ENCODE data around the gene CAMTA1. TPM values are rescaled to one million over a fixed set of nuclear protein-coding genes. Genes with fewer than 3 reads are reported as not detected.
A peak's percentile ranks its signal among the peaks of the same experiment; 100 is the strongest.

Gene CAMTA1
- total and polyA plus RNA-seq, 4 donors: 48.1 to 140 (median 52.3) TPM

DNA sequence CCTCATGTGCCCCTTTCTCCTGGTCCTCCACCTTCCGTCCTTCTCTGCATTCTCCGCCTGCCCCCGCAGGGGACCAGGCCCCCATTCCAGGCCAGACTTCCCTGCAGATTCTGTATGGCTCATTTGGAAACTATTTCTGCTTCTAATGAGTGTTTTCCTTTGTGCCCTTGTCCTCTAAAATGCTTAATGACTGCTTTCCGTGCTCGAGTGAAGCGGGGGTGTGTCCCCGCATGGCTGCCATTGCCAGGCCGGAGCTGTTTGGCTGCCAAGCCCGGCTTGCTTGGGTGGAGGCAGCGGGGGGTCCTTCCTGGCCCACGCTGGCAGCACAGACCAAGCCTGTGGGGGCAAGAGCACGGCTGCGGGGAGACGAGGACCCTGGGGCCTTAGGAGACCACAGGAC is 686.6 kb downstream of the CAMTA1 start:
- no peaks in the 10 kb centered on the region for H3K9me3 ChIP-seq (ENCODE audit: control insufficient read depth in 4 of 4, insufficient read depth in 3 of 4, low read length in 3 of 4)
- H3K27me3 ChIP-seq (ENCODE audit: control insufficient read depth in 3 of 3, insufficient read depth in 3 of 3, low read length in 2 of 3): no peaks in the 10 kb centered on the region
- no peak for TF ChIP-seq CTCF (IDR thresholded peaks at IDR 0.05; ENCODE audit: control extremely low read depth, extremely low read depth)
- H3K36me3 ChIP-seq (ENCODE audit: control insufficient read depth in 4 of 4, insufficient read depth in 4 of 4, low read length in 4 of 4): no peaks in the 10 kb centered on the region
- peak in 1 of 3 donors; percentile 47 for DNase-seq
- no peak overlapping the region for H3K4me3 ChIP-seq
- H3K27ac ChIP-seq (ENCODE audit: low read depth in 1 of 2, low read length in 1 of 2): peak overlapping the region in 1 of 2 donors; percentile 42
- H3K9ac ChIP-seq (ENCODE audit: insufficient read depth in 1 of 2, low read length in 2 of 2): no peak overlapping the region
- ATAC-seq (ENCODE audit: insufficient read depth, low FRiP score): no peak
- 51 to 69% methylated on average over 14 of the region's 14 CpGs for WGBS, 2 donors
- peaks cover 0 to 31% (median 19%) of the 10 kb centered on the region in 5 donors for H3K4me1 ChIP-seq (ENCODE audit: control insufficient read depth in 5 of 5, insufficient read depth in 5 of 5, low read length in 5 of 5)

- Histone ChIP-seq H3K9me3 (ENCODE audit: control insufficient read depth in 4 of 4, insufficient read depth in 3 of 4, low read length in 3 of 4) (no peaks in the 10 kb centered on the region), H3K4me3 (no peak overlapping the region), H3K9ac (ENCODE audit: insufficient read depth in 1 of 2, low read length in 2 of 2) (no peak overlapping the region), H3K36me3 (ENCODE audit: control insufficient read depth in 4 of 4, insufficient read depth in 4 of 4, low read length in 4 of 4) (no peaks in the 10 kb centered on the region), H3K27me3 (ENCODE audit: control insufficient read depth in 3 of 3, insufficient read depth in 3 of 3, low read length in 2 of 3) (no peaks in the 10 kb centered on the region), H3K27ac (ENCODE audit: low read depth in 1 of 2, low read length in 1 of 2) (no peak overlapping the region), H3K4me1 (ENCODE audit: control insufficient read depth in 5 of 5, insufficient read depth in 5 of 5, low read length in 5 of 5) (peaks cover 0 to 48% (median 25%) of the 10 kb centered on the region in 5 donors)
- WGBS, 2 donors: 88 to 96% methylated on average over 13 of the region's 13 CpGs
- ATAC-seq (ENCODE audit: insufficient read depth, low FRiP score) (peak; percentile 12), DNase-seq (no peak)
- TF ChIP-seq CTCF (IDR thresholded peaks at IDR 0.05; ENCODE audit: control extremely low read depth, extremely low read depth): no peak
Measured at GRCh38 chr1:7473223-7474142, 688.2 kb downstream of the CAMTA1 start.

DNA sequence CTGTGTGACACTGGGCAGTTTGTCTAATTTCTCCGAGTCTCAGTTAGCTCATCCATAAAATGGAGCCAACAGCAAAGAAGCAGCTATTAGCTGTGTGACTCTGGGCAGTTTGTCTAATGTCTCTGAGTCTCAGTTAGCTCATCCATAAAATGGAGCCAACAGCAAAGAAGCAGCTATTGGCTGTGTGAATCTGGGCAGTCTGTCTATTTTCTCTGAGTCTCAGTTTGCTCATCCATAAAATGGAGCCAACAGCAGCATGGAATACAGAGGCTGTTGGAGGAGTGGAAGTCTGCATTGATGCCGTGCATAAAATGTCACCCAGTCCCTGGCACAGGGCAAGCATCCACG is 688.9 kb downstream of the CAMTA1 start:
- Histone ChIP-seq H3K4me3 (no peak overlapping the region), H3K9me3 (ENCODE audit: control insufficient read depth in 4 of 4, insufficient read depth in 3 of 4, low read length in 3 of 4) (no peaks in the 10 kb centered on the region), H3K27ac (ENCODE audit: low read depth in 1 of 2, low read length in 1 of 2) (no peak overlapping the region), H3K27me3 (ENCODE audit: control insufficient read depth in 3 of 3, insufficient read depth in 3 of 3, low read length in 2 of 3) (no peaks in the 10 kb centered on the region), H3K36me3 (ENCODE audit: control insufficient read depth in 4 of 4, insufficient read depth in 4 of 4, low read length in 4 of 4) (no peaks in the 10 kb centered on the region), H3K9ac (ENCODE audit: insufficient read depth in 1 of 2, low read length in 2 of 2) (no peak overlapping the region), H3K4me1 (ENCODE audit: control insufficient read depth in 5 of 5, insufficient read depth in 5 of 5, low read length in 5 of 5) (peaks cover 0 to 54% (median 27%) of the 10 kb centered on the region in 5 donors)
- 93 to 96% methylated on average over 3 of the region's 3 CpGs for WGBS, 2 donors
- DNase-seq: no peak
- TF ChIP-seq CTCF (IDR thresholded peaks at IDR 0.05; ENCODE audit: control extremely low read depth, extremely low read depth): no peak
- no peak for ATAC-seq (ENCODE audit: insufficient read depth, low FRiP score)

Measured in lung (tissue), 12 donors.